Upper lobe of left lung (tissue), 6 donors: ENCODE measurements around the gene JMJD6. TPM values are rescaled to one million over a fixed set of nuclear protein-coding genes. Genes with fewer than 3 reads are reported as not detected.
"Not testable (repeated sequence)": the region's sequence is repeated elsewhere in the genome, so short reads cannot be mapped to it uniquely, and the experiment has no call there.

Source experiments
- ATAC-seq, 2 donors: fragments of 200-7000 bp; cut with Tn5 transposase; one replicate each; pipeline ENCODE4 v1.9.1; 2022; ENCODE audit warnings: mild to moderate bottlenecking in 2 of 2, moderate library complexity in 2 of 2; ENCODE audit not compliant: low FRiP score in 2 of 2
- DNase-seq, 2 donors: peaks; one replicate each; pipeline ENCODE4 v3.0.0-alpha.2; 2019 to 2020
- H3K27ac ChIP-seq, 4 donors: fragments of 200-600 bp; sonication (generic); one replicate each; pipeline ENCODE4 v1.5.1; 2016 to 2019
- H3K27me3 ChIP-seq, 4 donors: fragments of 200-600 bp; sonication (generic); one replicate each; pipeline ENCODE4 v1.5.1; 2017 to 2019
- H3K36me3 ChIP-seq, 4 donors: fragments of 200-600 bp; sonication (generic); one replicate each; pipeline ENCODE4 v1.5.1; 2016 to 2019
- H3K4me1 ChIP-seq, 4 donors: fragments of 200-600 bp; sonication (generic); one replicate each; pipeline ENCODE4 v1.5.1; 2018 to 2019
- H3K4me3 ChIP-seq, 4 donors: fragments of 200-600 bp; sonication (generic); one replicate each; pipeline ENCODE4 v1.5.1; 2017 to 2019; ENCODE audit warnings: mild to moderate bottlenecking in 2 of 4, moderate library complexity in 1 of 4
- H3K9me3 ChIP-seq, 4 donors: fragments of 200-600 bp; sonication (generic); one replicate each; pipeline ENCODE4 v1.5.1; 2018 to 2019
- EP300 ChIP-seq, 4 donors: sonication (generic); formaldehyde crosslinking; IDR thresholded peaks; one replicate each; pipeline ENCODE4 v1.5.1; 2017; ENCODE audit warnings: antibody characterized with exemption in 4 of 4, control low read depth in 2 of 4
- POLR2A ChIP-seq, 4 donors: fragments of 450-650 bp; IDR thresholded peaks; one replicate each; pipeline ENCODE4 v1.5.1; 2016 to 2017; ENCODE audit warnings: antibody characterized with exemption in 4 of 4, mild to moderate bottlenecking in 2 of 4
- POLR2AphosphoS5 ChIP-seq, 2 donors: sonication (generic); formaldehyde crosslinking; IDR thresholded peaks; one replicate each; pipeline ENCODE4 v1.5.1; 2017; ENCODE audit warnings: antibody characterized with exemption in 2 of 2
- WGBS, 2 donors: methylation state at CpG; one replicate each; pipeline ENCODE4 v1.1.5; 2017 to 2018; 5-methylcytosine and 5-hydroxymethylcytosine counted together
- total RNA-seq, 6 donors: library from RNA; depleted of rRNA in 4 of 6; stranded (reverse); fragments of >200 nt in 4 of 6; gene quantifications; one replicate each; pipeline versions ENCODE4 v1.1.0 to v1.2.1, GENCODE V29; 2016 to 2021
- TF ChIP-seq, protein P1 (sequence below), 6 experiments: fragments of 450-650 bp in 4 of 6; fragments of 200-600 bp in 2 of 6; sonication (generic) in 2 of 6; IDR thresholded peaks; one replicate each; pipeline ENCODE4 v1.5.1; 2016 to 2019; ENCODE audit warnings: antibody characterized with exemption in 6 of 6
- donor health status: DM: no; HTN: no; CAD: no; lungs with moderate emphysema.
- donor health status: DM: no; HTN: yes; CAD: no; lungs with severe emphysema.

JMJD6 gene
- total RNA-seq, 6 donors from 2014 or later, result 23.3 to 63.9 (median 31.0) TPM

- Histone ChIP-seq H3K9me3 (no peaks in the 10 kb centered on the region), H3K27ac (peak overlapping the region in 3 of 4 donors; percentile 96 to 100 (median 98)), H3K4me1 (peaks cover 53 to 67% (median 58%) of the 10 kb centered on the region in 4 donors), H3K4me3 (peak overlapping the region in 3 of 4 donors; percentile 69 to 98 (median 74)), H3K36me3 (peaks cover 13 to 65% (median 42%) of the 10 kb centered on the region in 4 donors), H3K27me3 (no peaks in the 10 kb centered on the region)
- no peak for TF ChIP-seq POLR2A (IDR thresholded peaks at IDR 0.05)
- TF ChIP-seq, protein P1, sequence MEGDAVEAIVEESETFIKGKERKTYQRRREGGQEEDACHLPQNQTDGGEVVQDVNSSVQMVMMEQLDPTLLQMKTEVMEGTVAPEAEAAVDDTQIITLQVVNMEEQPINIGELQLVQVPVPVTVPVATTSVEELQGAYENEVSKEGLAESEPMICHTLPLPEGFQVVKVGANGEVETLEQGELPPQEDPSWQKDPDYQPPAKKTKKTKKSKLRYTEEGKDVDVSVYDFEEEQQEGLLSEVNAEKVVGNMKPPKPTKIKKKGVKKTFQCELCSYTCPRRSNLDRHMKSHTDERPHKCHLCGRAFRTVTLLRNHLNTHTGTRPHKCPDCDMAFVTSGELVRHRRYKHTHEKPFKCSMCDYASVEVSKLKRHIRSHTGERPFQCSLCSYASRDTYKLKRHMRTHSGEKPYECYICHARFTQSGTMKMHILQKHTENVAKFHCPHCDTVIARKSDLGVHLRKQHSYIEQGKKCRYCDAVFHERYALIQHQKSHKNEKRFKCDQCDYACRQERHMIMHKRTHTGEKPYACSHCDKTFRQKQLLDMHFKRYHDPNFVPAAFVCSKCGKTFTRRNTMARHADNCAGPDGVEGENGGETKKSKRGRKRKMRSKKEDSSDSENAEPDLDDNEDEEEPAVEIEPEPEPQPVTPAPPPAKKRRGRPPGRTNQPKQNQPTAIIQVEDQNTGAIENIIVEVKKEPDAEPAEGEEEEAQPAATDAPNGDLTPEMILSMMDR (IDR thresholded peaks at IDR 0.05), result no peak
- TF ChIP-seq POLR2AphosphoS5 (IDR thresholded peaks at IDR 0.05), result peak in 1 of 2 donors; percentile 14
- no peak for TF ChIP-seq EP300 (IDR thresholded peaks at IDR 0.05)
- ATAC-seq (no peak), DNase-seq (peak in 1 of 2 donors; percentile 55)
- WGBS, 2 donors, result 16% methylated on average over 8 of the region's 8 CpGs
Observed at GRCh38 chr17:76734080-76734840, 7.9 kb upstream of the JMJD6 start.

DNA sequence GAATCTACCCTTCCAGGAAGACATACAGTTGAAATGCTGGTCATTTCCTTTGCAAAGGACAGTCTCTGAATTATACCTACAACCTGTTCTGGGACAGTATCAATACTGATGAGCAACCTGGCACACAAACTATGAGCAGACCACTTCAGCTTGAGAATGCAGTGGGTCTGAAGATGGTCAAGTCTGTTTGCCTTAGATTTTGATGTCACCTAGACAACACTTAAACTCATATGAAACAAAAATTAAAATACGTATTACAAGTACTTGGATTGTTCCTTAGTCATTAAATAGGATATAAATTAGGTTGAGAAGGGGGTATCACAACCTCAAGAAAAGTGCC, 7.2 kb upstream of the JMJD6 start:
- Histone ChIP-seq H3K27ac (peak overlapping the region in 2 of 4 donors; percentile 98 to 100), H3K4me3 (peak overlapping the region in 1 of 4 donors; percentile 74), H3K36me3 (peaks cover 13 to 65% (median 42%) of the 10 kb centered on the region in 4 donors), H3K4me1 (peaks cover 46 to 67% (median 57%) of the 10 kb centered on the region in 4 donors), H3K27me3 (no peaks in the 10 kb centered on the region), H3K9me3 (no peaks in the 10 kb centered on the region)
- TF ChIP-seq POLR2AphosphoS5 (IDR thresholded peaks at IDR 0.05), result no peak
- TF ChIP-seq POLR2A (IDR thresholded peaks at IDR 0.05), result no peak
- TF ChIP-seq, protein P1 (IDR thresholded peaks at IDR 0.05), result no peak
- no peak for TF ChIP-seq EP300 (IDR thresholded peaks at IDR 0.05)
- WGBS, 2 donors, result 62 to 63% methylated on average over 1 of the region's 1 CpG
- no peak for ATAC-seq
- no peak for DNase-seq

DNA sequence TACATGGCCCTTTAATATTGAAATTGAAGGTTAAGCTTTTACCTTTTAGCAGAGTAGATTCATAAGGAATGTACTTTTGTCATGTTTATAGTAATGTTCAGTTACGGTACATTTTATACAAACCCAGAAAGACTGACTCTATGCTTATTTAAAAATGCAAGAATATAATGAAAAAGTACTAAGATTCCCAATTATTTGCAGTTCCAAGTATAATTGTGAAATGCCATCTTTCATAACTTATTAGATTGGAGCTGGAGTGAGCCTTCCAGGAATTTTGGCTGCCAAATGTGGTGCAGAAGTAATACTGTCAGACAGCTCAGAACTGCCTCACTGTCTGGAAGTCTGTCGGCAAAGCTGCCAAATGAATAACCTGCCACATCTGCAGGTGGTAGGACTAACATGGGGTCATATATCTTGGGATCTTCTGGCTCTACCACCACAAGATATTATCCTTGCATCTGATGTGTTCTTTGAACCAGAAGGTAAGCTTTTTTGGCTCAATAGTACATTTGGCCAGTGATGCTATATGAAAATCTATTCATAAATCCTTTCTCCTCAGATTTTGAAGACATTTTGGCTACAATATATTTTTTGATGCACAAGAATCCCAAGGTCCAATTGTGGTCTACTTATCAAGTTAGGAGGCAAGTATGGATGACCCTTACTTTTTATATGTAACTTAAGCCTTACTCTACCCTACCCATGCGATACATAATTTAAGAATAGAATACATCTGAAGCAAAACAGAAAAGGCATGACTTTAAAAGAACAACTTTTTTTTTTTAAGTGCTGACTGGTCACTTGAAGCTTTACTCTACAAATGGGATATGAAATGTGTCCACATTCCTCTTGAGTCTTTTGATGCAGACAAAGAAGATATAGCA, 6.6 kb upstream of the JMJD6 start:
- WGBS, 2 donors, result 63 to 75% methylated on average over 3 of the region's 3 CpGs
- TF ChIP-seq POLR2A (IDR thresholded peaks at IDR 0.05) (no peak), EP300 (IDR thresholded peaks at IDR 0.05) (no peak), POLR2AphosphoS5 (IDR thresholded peaks at IDR 0.05) (no peak)
- TF ChIP-seq, protein P1 (IDR thresholded peaks at IDR 0.05), result no peak
- peaks cover 46 to 68% (median 61%) of the 10 kb centered on the region in 4 donors for H3K4me1 ChIP-seq
- peaks cover 13 to 65% (median 42%) of the 10 kb centered on the region in 4 donors for H3K36me3 ChIP-seq
- H3K27me3 ChIP-seq, result no peaks in the 10 kb centered on the region
- no peak for DNase-seq
- no peak overlapping the region for H3K4me3 ChIP-seq
- no peak for ATAC-seq
- peak overlapping the region in 2 of 4 donors; percentile 2 to 98 for H3K27ac ChIP-seq
- no peaks in the 10 kb centered on the region for H3K9me3 ChIP-seq

DNA sequence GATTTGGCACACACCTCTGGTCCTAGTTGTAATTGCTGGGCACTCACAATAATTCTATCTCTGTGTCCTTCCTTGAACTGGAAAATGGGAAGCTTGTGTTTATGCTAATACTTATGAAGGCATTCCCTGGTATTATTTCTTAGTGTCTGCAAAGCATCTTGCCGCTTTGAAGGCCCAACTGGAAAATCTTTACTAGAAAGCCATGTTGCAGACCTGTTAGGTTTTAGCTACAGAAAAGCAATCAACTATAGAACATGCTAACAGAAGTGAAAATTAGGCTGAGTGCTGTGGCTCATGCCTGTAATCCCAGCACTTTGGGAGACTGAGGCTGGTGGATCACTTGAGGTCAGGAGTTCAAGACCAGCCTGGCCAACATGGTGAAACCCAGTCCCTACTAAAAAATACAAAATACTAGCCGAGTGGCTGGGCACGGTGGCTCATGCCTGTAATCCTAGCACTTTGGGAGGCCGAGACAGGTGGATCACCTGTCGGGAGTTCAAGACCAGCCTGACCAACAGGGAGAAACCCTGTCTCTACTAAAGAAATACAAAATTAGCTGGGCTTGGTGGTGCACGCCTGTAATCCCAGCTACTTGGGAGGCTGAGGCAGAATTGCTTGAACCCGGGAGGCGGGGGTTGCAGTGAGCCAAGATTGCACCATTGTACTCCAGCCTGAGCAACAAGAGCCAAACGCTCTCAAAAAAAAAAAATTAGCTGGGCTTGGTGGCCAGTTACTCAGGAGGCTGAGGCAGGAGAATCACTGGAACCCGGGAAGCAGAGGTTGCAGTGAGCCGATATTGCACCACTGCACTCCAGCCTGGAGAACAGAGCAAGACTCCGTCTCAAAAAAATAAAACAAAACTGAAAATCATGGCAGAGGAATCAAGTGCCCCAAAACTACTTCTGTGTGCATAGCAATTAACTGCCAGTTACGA, 5.7 kb upstream of the JMJD6 start:
- Histone ChIP-seq H3K36me3 (peaks cover 13 to 65% (median 42%) of the 10 kb centered on the region in 4 donors), H3K4me1 (peaks cover 53 to 78% (median 68%) of the 10 kb centered on the region in 4 donors), H3K27ac (peak overlapping the region in 2 of 4 donors; percentile 2 to 36)
- ATAC-seq, DNase-seq, H3K9me3 ChIP-seq, H3K4me3 ChIP-seq, H3K27me3 ChIP-seq: not testable (repeated sequence)
- 84 to 87% methylated on average over 13 of the region's 13 CpGs for WGBS, 2 donors
